IMR-90 (cell line): ENCODE measurements around the gene IGSF22. TPM values are rescaled to one million over a fixed set of nuclear protein-coding genes. Genes with fewer than 3 reads are reported as not detected.

ENCODE experiments used
- ATAC-seq: fragments of 200-7000 bp; cut with Tn5 transposase; 2 replicates; pipeline ENCODE4 v1.9.1; 2020; ENCODE audit warnings: low read depth, mild to moderate bottlenecking, moderate library complexity
- BruUV-seq: library from RNA; stranded (reverse); fragments of 400-500 nt; replicated peaks from 2 replicates; lab custom pipeline; 2021; lab: Mats Ljungman, UMichigan
- CTCF ChIA-PET: fragments of 300-600 bp; formaldehyde crosslinking; extraction: SDS; loops from one replicate; lab custom pipeline; 2021; ENCODE audit warnings: antibody characterized with exemption; lab: Yijun Ruan, JAX
- POLR2A ChIA-PET: fragments of 300-600 bp; sonication (Branson Sonifier 250); formaldehyde crosslinking; loops from one replicate; lab custom pipeline; 2022; ENCODE audit warnings: antibody characterized with exemption; ENCODE audit not compliant: unreplicated experiment; lab: Charles Lee
- DNase-seq: peaks from one replicate; pipeline ENCODE4 v3.0.0; 2013
- H2AFZ ChIP-seq: replicated peaks from 2 replicates; pipeline ENCODE3; 2013; ENCODE audit warnings: low read length, mild to moderate bottlenecking; ENCODE audit not compliant: poor library complexity
- H2AK5ac ChIP-seq: 2 replicates; pipeline ENCODE4 v1.6.1; 2013; ENCODE audit warnings: low read depth, low read length, inconsistent platforms
- H2AK9ac ChIP-seq: replicated peaks from 2 replicates; pipeline ENCODE3; 2013; ENCODE audit warnings: mild to moderate bottlenecking, low read depth, low read length, moderate library complexity; ENCODE audit not compliant: poor library complexity
- H2BK120ac ChIP-seq: 2 replicates; pipeline ENCODE4 v1.6.1; 2013; ENCODE audit warnings: low read depth, low read length, inconsistent platforms
- H2BK15ac ChIP-seq: 3 replicates; pipeline ENCODE4 v1.6.1; 2013; ENCODE audit warnings: low read depth, low read length, inconsistent platforms
- H2BK20ac ChIP-seq: 2 replicates; pipeline ENCODE4 v1.6.1; 2013; ENCODE audit warnings: low read depth, mild to moderate bottlenecking, inconsistent platforms, low read length, moderate library complexity
- H2BK5ac ChIP-seq: 2 replicates; pipeline ENCODE4 v1.6.1; 2013; ENCODE audit warnings: mild to moderate bottlenecking, low read depth, low read length, inconsistent platforms; ENCODE audit not compliant: poor library complexity, severe bottlenecking
- H3K14ac ChIP-seq: replicated peaks from 2 replicates; pipeline ENCODE4 v1.6.1; 2013; ENCODE audit warnings: low read depth, low read length, inconsistent platforms
- H3K18ac ChIP-seq: 2 replicates; pipeline ENCODE4 v1.6.1; 2013; ENCODE audit warnings: low read depth, low read length, control low read depth
- H3K23ac ChIP-seq: 2 replicates; pipeline ENCODE4 v1.6.1; 2013; ENCODE audit warnings: low read depth, low read length, inconsistent platforms
- H3K27ac ChIP-seq: 2 replicates; pipeline ENCODE4 v1.5.1; 2013; ENCODE audit warnings: mild to moderate bottlenecking, control low read depth, low read length; ENCODE audit not compliant: insufficient read depth
- H3K27me3 ChIP-seq: 2 replicates; pipeline ENCODE4 v1.6.1; 2013; ENCODE audit warnings: low read length; ENCODE audit not compliant: control insufficient read depth, insufficient read depth
- H3K36me3 ChIP-seq: 2 replicates; pipeline ENCODE4 v1.6.1; 2013; ENCODE audit warnings: low read length, mixed read lengths; ENCODE audit not compliant: control insufficient read depth, insufficient read depth
- H3K4ac ChIP-seq: 2 replicates; pipeline ENCODE4 v1.6.1; 2013; ENCODE audit warnings: low read depth, low read length, inconsistent platforms
- H3K4me1 ChIP-seq: 2 replicates; pipeline ENCODE4 v1.6.1; 2013; ENCODE audit warnings: low read length, mixed read lengths; ENCODE audit not compliant: control insufficient read depth, insufficient read depth
- H3K4me2 ChIP-seq: 2 replicates; pipeline ENCODE4 v1.6.1; 2013; ENCODE audit warnings: low read depth, mild to moderate bottlenecking, control low read depth, low read length, moderate library complexity
- H3K4me3 ChIP-seq: 2 replicates; pipeline ENCODE4 v1.5.1; 2013; ENCODE audit warnings: low read depth, mild to moderate bottlenecking, control low read depth, low read length, moderate library complexity; ENCODE audit not compliant: insufficient read depth
- H3K56ac ChIP-seq: 2 replicates; pipeline ENCODE4 v1.6.1; 2013; ENCODE audit warnings: low read length, inconsistent platforms; ENCODE audit not compliant: insufficient read depth; ENCODE audit errors: extremely low read depth
- H3K79me1 ChIP-seq, 2 experiments: 2 replicates each; pipeline ENCODE4 v1.6.1; 2013; ENCODE audit warnings: low read length in 2 of 2, inconsistent platforms in 1 of 2, low read depth in 1 of 2
- H3K9ac ChIP-seq: 2 replicates; pipeline ENCODE4 v1.6.1; 2013; ENCODE audit warnings: low read depth, low read length, control low read depth
- H3K9me1 ChIP-seq: 2 replicates; pipeline ENCODE4 v1.6.1; 2013; ENCODE audit warnings: low read length, inconsistent platforms; ENCODE audit not compliant: insufficient read depth
- H3K9me3 ChIP-seq: 2 replicates; pipeline ENCODE4 v1.6.1; 2013; ENCODE audit warnings: low read length; ENCODE audit not compliant: control insufficient read depth, insufficient read depth
- H4K20me1 ChIP-seq: 2 replicates; pipeline ENCODE4 v1.6.1; 2013; ENCODE audit warnings: low read length, inconsistent platforms; ENCODE audit not compliant: insufficient read depth
- H4K5ac ChIP-seq: 2 replicates; pipeline ENCODE4 v1.6.1; 2013; ENCODE audit warnings: mild to moderate bottlenecking, low read depth, low read length, control low read depth
- H4K8ac ChIP-seq, 2 experiments: 2 replicates each; pipeline ENCODE4 v1.6.1; 2013; ENCODE audit warnings: low read depth in 2 of 2, low read length in 2 of 2, control low read depth in 1 of 2, inconsistent platforms in 1 of 2
- H4K91ac ChIP-seq: 2 replicates; pipeline ENCODE4 v1.6.1; 2013; ENCODE audit warnings: low read depth, low read length, inconsistent platforms; ENCODE audit not compliant: insufficient read depth
- BHLHE40 ChIP-seq: fragments of 150-350 bp; IDR thresholded peaks from 2 replicates; pipeline ENCODE4 v1.6.1; 2016; ENCODE audit warnings: mild to moderate bottlenecking, low read depth, low read length
- CEBPB ChIP-seq: IDR thresholded peaks from 2 replicates; pipeline ENCODE4 v1.6.1; 2012; ENCODE audit warnings: low read depth, low read length, improper control_type of control experiment
- CHD1 ChIP-seq: IDR thresholded peaks from 2 replicates; pipeline ENCODE4 v1.6.1; 2012; ENCODE audit warnings: low read depth, low read length, improper control_type of control experiment
- FOS ChIP-seq: fragments of 150-350 bp; IDR thresholded peaks from 2 replicates; pipeline ENCODE4 v1.6.1; 2016; ENCODE audit warnings: low read depth, low read length
- MAFK ChIP-seq: IDR thresholded peaks from 2 replicates; pipeline ENCODE4 v1.6.1; 2012; ENCODE audit warnings: low read depth, low read length, improper control_type of control experiment
- MAZ ChIP-seq: IDR thresholded peaks from 2 replicates; pipeline ENCODE4 v1.6.1; 2012; ENCODE audit warnings: low read depth, mild to moderate bottlenecking, low read length, improper control_type of control experiment, moderate library complexity, borderline replicate concordance
- MXI1 ChIP-seq: IDR thresholded peaks from 2 replicates; pipeline ENCODE4 v1.6.1; 2012; ENCODE audit warnings: low read depth, mild to moderate bottlenecking, low read length, moderate library complexity, borderline replicate concordance
- NFE2L2 ChIP-seq: fragments of 150-350 bp; IDR thresholded peaks from 2 replicates; pipeline ENCODE4 v1.6.1; 2016; ENCODE audit warnings: low read depth, mild to moderate bottlenecking, low read length
- POLR2A ChIP-seq: IDR thresholded peaks from 2 replicates; pipeline ENCODE4 v1.6.1; 2012; ENCODE audit warnings: mild to moderate bottlenecking, low read depth, low read length
- RAD21 ChIP-seq: IDR thresholded peaks from 2 replicates; pipeline ENCODE4 v1.6.1; 2012; ENCODE audit warnings: low read length, improper control_type of control experiment
- RCOR1 ChIP-seq: IDR thresholded peaks from 2 replicates; pipeline ENCODE4 v1.6.1; 2012; ENCODE audit warnings: mild to moderate bottlenecking, low read length, improper control_type of control experiment; ENCODE audit not compliant: insufficient replicate concordance
- RFX5 ChIP-seq: IDR thresholded peaks from 2 replicates; pipeline ENCODE4 v1.8.0; 2012; ENCODE audit warnings: low read depth, mild to moderate bottlenecking, low read length, moderate library complexity
- SMC3 ChIP-seq: fragments of 150-350 bp; IDR thresholded peaks from 2 replicates; pipeline ENCODE4 v1.6.1; 2016; ENCODE audit warnings: low read depth, mild to moderate bottlenecking, antibody characterized with exemption, low read length, moderate library complexity
- USF2 ChIP-seq: fragments of 150-350 bp; IDR thresholded peaks from 2 replicates; pipeline ENCODE4 v1.6.1; 2017; ENCODE audit warnings: mild to moderate bottlenecking, antibody characterized with exemption, low read length, low read depth
- whole genome bisulfite sequencing, 2 experiments: methylation state at CpG; one replicate each; pipeline versions ENCODE4 v1.1.5 to v1.1.7; 2013; ENCODE audit warnings: missing lambda C conversion rate in 2 of 2; ENCODE audit not compliant: insufficient read length in 1 of 2; ENCODE audit errors: extremely low coverage in 2 of 2; 5-methylcytosine and 5-hydroxymethylcytosine counted together
- dilution Hi-C: fragments of 300-500 bp; cut with HindIII; formaldehyde crosslinking; loops from one replicate; pipeline ENCODE4 v1.14.3; 2018; ENCODE audit warnings: low sequenced_read_pairs; ENCODE audit not compliant: unreplicated experiment
- in situ Hi-C: fragments of 300-500 bp; cut with MboI; formaldehyde crosslinking; loops from 3 replicates; pipeline ENCODE4 v1.14.3; 2019; ENCODE audit warnings: low sequenced_read_pairs, inconsistent platforms, mixed read lengths
- intact Hi-C: fragments of 100-400 bp; cut with micrococcal nuclease; formaldehyde crosslinking; loops from 2 replicates; pipeline ENCODE4 v1.10.0; 2022
- polyA plus RNA-seq, 3 experiments: library from polyadenylated mRNA; depleted of rRNA; stranded (reverse); fragments of >200 nt; gene quantifications; 2 replicates each; pipeline ENCODE4 v1.2.3, GENCODE V29; 2012; ENCODE audit warnings: low replicate concordance in 1 of 3
- total RNA-seq: library from RNA; depleted of rRNA; stranded (reverse); fragments of >200 nt; gene quantifications from 2 replicates; pipeline ENCODE4 v1.2.3, GENCODE V29; 2012
- TF ChIP-seq, protein P1 (sequence below): conservative IDR thresholded peaks from 2 replicates; pipeline ENCODE4 v1.5.1; 2012; ENCODE audit warnings: mild to moderate bottlenecking, low read depth, low read length, improper control_type of control experiment
- TF ChIP-seq, protein P2 (sequence below): fragments of 150-350 bp; IDR thresholded peaks from 2 replicates; pipeline ENCODE4 v1.6.1; 2016; ENCODE audit warnings: low read depth, mild to moderate bottlenecking, low read length, moderate library complexity, borderline replicate concordance

The IGSF22 gene
- total and polyA plus RNA-seq, 2 of the 4 experiments (the other 2 are of a cell fraction): not detected

- in situ Hi-C loops (no loop called here), intact Hi-C loops (no loop called here), dilution Hi-C loops (no loop called here)
- Histone ChIP-seq H3K4ac (no peak overlapping the region), H3K56ac (no peak overlapping the region), H4K20me1 (no peaks in the 10 kb centered on the region), H3K14ac (no peak overlapping the region), H2BK120ac (no peak overlapping the region), H3K4me1 (peaks cover 3% of the 10 kb centered on the region), H2AFZ (peak overlapping the region; percentile 96), H3K79me1 (no peaks in the 10 kb centered on the region), H3K4me3 (no peak overlapping the region), H2AK9ac (peak overlapping the region; percentile 38), H4K91ac (no peak overlapping the region), H2BK5ac (no peak overlapping the region), H3K9ac (no peak overlapping the region), H3K4me2 (peak overlapping the region; percentile 43; the same call in 1 of the 2 replicates), H2BK15ac (no peak overlapping the region), H2AK5ac (no peak overlapping the region), H3K9me3 (no peaks in the 10 kb centered on the region), H4K5ac (no peak overlapping the region), H3K27ac (no peak overlapping the region), H3K23ac (no peak overlapping the region), H3K36me3 (no peaks in the 10 kb centered on the region), H3K27me3 (peaks cover 12% of the 10 kb centered on the region; the same call in 1 of the 2 replicates), H2BK20ac (no peak overlapping the region), H3K18ac (no peak overlapping the region), H3K9me1 (peaks cover 3% of the 10 kb centered on the region; the same call in 1 of the 2 replicates), H4K8ac (no peak overlapping the region)
- DNase-seq (no peak), ATAC-seq (no peak)
- ChIA-PET CTCF (no interaction called here), POLR2A (interaction anchor here (0.7 kb wide), 1 partner anchor 1394 kb away, joined by 3 read pairs; no protein-coding TSS in a partner anchor)
- no CpG with 5 or more reads among the region's 3 CpGs for WGBS, 2 experiments
- TF ChIP-seq BHLHE40 (no peak), POLR2A (no peak), CEBPB (no peak), RAD21 (no peak), FOS (no peak), SMC3 (no peak), RCOR1 (no peak), USF2 (no peak), RFX5 (no peak), NFE2L2 (no peak), MAZ (no peak), MAFK (no peak), CHD1 (no peak), MXI1 (no peak)
- TF ChIP-seq, protein P1, sequence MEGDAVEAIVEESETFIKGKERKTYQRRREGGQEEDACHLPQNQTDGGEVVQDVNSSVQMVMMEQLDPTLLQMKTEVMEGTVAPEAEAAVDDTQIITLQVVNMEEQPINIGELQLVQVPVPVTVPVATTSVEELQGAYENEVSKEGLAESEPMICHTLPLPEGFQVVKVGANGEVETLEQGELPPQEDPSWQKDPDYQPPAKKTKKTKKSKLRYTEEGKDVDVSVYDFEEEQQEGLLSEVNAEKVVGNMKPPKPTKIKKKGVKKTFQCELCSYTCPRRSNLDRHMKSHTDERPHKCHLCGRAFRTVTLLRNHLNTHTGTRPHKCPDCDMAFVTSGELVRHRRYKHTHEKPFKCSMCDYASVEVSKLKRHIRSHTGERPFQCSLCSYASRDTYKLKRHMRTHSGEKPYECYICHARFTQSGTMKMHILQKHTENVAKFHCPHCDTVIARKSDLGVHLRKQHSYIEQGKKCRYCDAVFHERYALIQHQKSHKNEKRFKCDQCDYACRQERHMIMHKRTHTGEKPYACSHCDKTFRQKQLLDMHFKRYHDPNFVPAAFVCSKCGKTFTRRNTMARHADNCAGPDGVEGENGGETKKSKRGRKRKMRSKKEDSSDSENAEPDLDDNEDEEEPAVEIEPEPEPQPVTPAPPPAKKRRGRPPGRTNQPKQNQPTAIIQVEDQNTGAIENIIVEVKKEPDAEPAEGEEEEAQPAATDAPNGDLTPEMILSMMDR: no peak
- TF ChIP-seq, protein P2, sequence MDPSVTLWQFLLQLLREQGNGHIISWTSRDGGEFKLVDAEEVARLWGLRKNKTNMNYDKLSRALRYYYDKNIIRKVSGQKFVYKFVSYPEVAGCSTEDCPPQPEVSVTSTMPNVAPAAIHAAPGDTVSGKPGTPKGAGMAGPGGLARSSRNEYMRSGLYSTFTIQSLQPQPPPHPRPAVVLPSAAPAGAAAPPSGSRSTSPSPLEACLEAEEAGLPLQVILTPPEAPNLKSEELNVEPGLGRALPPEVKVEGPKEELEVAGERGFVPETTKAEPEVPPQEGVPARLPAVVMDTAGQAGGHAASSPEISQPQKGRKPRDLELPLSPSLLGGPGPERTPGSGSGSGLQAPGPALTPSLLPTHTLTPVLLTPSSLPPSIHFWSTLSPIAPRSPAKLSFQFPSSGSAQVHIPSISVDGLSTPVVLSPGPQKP: no peak
- no TSS peak for BruUV-seq
Measured at GRCh38 chr11:18699848-18700261, 26.1 kb downstream of the IGSF22 start.
